ENCODE data around the gene EXOC7.
"Not testable (repeated sequence)": the region's sequence is repeated elsewhere in the genome, so short reads cannot be mapped to it uniquely, and the experiment has no call there.

EXOC7 gene

GRCh38 chr17:76087531-76087930 is 16.1 kb downstream of the EXOC7 start:
- no peak for DNase-seq (ENCODE audit: low spot score)

- DNase-seq (ENCODE audit: low spot score) = no peak
Observed at GRCh38 chr17:76086384-76086783, 17.2 kb downstream of the EXOC7 start.

- no peak for DNase-seq (ENCODE audit: low spot score)
Observed at GRCh38 chr17:76085731-76086366, 17.7 kb downstream of the EXOC7 start.

GRCh38 chr17:76085066-76085730 is 18.4 kb downstream of the EXOC7 start:
- DNase-seq (ENCODE audit: low spot score) = no peak

GRCh38 chr17:76083536-76084182 is 19.9 kb downstream of the EXOC7 start:
- no peak for DNase-seq (ENCODE audit: low spot score)

- no peak for DNase-seq (ENCODE audit: low spot score)
Observed at GRCh38 chr17:76082326-76083251, 21.0 kb downstream of the EXOC7 start.

- no peak for DNase-seq (ENCODE audit: low spot score)
Observed at GRCh38 chr17:76081295-76082210, 22.0 kb downstream of the EXOC7 start.

GRCh38 chr17:76080768-76081287 is 22.8 kb downstream of the EXOC7 start:
- DNase-seq (ENCODE audit: low spot score) = no peak

GRCh38 chr17:76079956-76080767 is 23.4 kb downstream of the EXOC7 start:
- DNase-seq (ENCODE audit: low spot score) = no peak

GRCh38 chr17:76079535-76079955 is 24.0 kb downstream of the EXOC7 start:
- DNase-seq (ENCODE audit: low spot score) = no peak

GRCh38 chr17:76078860-76079534 is 24.6 kb downstream of the EXOC7 start, which contains the start of gene ZACN:
TSS of gene ZACN (plus strand) at chr17:76079182. CDS start at chr17:76079265, 83 bp downstream.
- DNase-seq (ENCODE audit: low spot score) = no peak

GRCh38 chr17:76078370-76078769 is 25.2 kb downstream of the EXOC7 start:
- not testable (repeated sequence) for DNase-seq (ENCODE audit: low spot score)

- no peak for DNase-seq (ENCODE audit: low spot score)
Observed at GRCh38 chr17:76077584-76078110, 25.9 kb downstream of the EXOC7 start.

- no peak for DNase-seq (ENCODE audit: low spot score)
Observed at GRCh38 chr17:76076765-76077583, 26.6 kb downstream of the EXOC7 start.

GRCh38 chr17:76076146-76076764 is 27.3 kb downstream of the EXOC7 start:
- DNase-seq (ENCODE audit: low spot score) = no peak

- peak; percentile 79 for DNase-seq (ENCODE audit: low spot score)
Observed at GRCh38 chr17:76075364-76076145, 28.0 kb downstream of the EXOC7 start.

Data from ecto neural progenitor cell (in vitro differentiated cells).